ENCODE measurements around the gene LOXL4. TPM values are rescaled to one million over a fixed set of nuclear protein-coding genes. Genes with fewer than 3 reads are reported as not detected.
"Not testable (repeated sequence)": the region's sequence is repeated elsewhere in the genome, so short reads cannot be mapped to it uniquely, and the experiment has no call there.

The LOXL4 gene
- total RNA-seq, 1 donor from 2014 or later = not detected

- intact Hi-C loops (cut with micrococcal nuclease) = no loop called here
Observed at GRCh38 chr10:98246911-98247805, 20.8 kb downstream of the LOXL4 start.

- intact Hi-C loops (cut with micrococcal nuclease) = no loop called here
Observed at GRCh38 chr10:98244586-98244985, 23.4 kb downstream of the LOXL4 start.

- intact Hi-C loops (cut with micrococcal nuclease) = no loop called here
Observed at GRCh38 chr10:98244141-98244540, 23.9 kb downstream of the LOXL4 start.

GRCh38 chr10:98242823-98243222, 25.2 kb downstream of the LOXL4 start:
- intact Hi-C loops (cut with micrococcal nuclease) = no loop called here

- intact Hi-C loops (cut with micrococcal nuclease) = no loop called here
Observed at GRCh38 chr10:98240524-98240923, 27.5 kb downstream of the LOXL4 start.

GRCh38 chr10:98238391-98238790, 29.6 kb downstream of the LOXL4 start:
- intact Hi-C loops (cut with micrococcal nuclease) = no loop called here

GRCh38 chr10:98236862-98237261, 31.1 kb downstream of the LOXL4 start:
- intact Hi-C loops (cut with micrococcal nuclease) = no loop called here

GRCh38 chr10:98235846-98236245, 32.1 kb downstream of the LOXL4 start:
- intact Hi-C loops (cut with micrococcal nuclease) = no loop called here

GRCh38 chr10:98231417-98231816, 36.6 kb downstream of the LOXL4 start:
- intact Hi-C loops (cut with micrococcal nuclease) = no loop called here

- intact Hi-C loops (cut with micrococcal nuclease) = not testable (repeated sequence)
Observed at GRCh38 chr10:98228266-98228665, 39.7 kb downstream of the LOXL4 start.

GRCh38 chr10:98227713-98228112, 40.3 kb downstream of the LOXL4 start:
- intact Hi-C loops (cut with micrococcal nuclease) = not testable (repeated sequence)

GRCh38 chr10:98226508-98227144, 41.4 kb downstream of the LOXL4 start:
- intact Hi-C loops (cut with micrococcal nuclease) = no loop called here

GRCh38 chr10:98224996-98225395, 43.0 kb downstream of the LOXL4 start:
- intact Hi-C loops (cut with micrococcal nuclease) = no loop called here

GRCh38 chr10:98224509-98224908, 43.5 kb downstream of the LOXL4 start:
- intact Hi-C loops (cut with micrococcal nuclease) = no loop called here

- intact Hi-C loops (cut with micrococcal nuclease) = no loop called here
Observed at GRCh38 chr10:98223874-98224273, 44.1 kb downstream of the LOXL4 start.

GRCh38 chr10:98217801-98218200, 50.2 kb downstream of the LOXL4 start:
- intact Hi-C loops (cut with micrococcal nuclease) = no loop called here

- intact Hi-C loops (cut with micrococcal nuclease) = no loop called here
Observed at GRCh38 chr10:98215373-98215772, 52.6 kb downstream of the LOXL4 start.

- intact Hi-C loops (cut with micrococcal nuclease) = no loop called here
Observed at GRCh38 chr10:98213740-98214139, 54.3 kb downstream of the LOXL4 start.

- intact Hi-C loops (cut with micrococcal nuclease) = no loop called here
Observed at GRCh38 chr10:98212196-98212595, 55.8 kb downstream of the LOXL4 start.

- intact Hi-C loops (cut with micrococcal nuclease) = no loop called here
Observed at GRCh38 chr10:98209441-98209840, 58.6 kb downstream of the LOXL4 start.

- intact Hi-C loops (cut with micrococcal nuclease) = no loop called here
Observed at GRCh38 chr10:98208925-98209324, 59.1 kb downstream of the LOXL4 start.

GRCh38 chr10:98205351-98205750, 62.6 kb downstream of the LOXL4 start:
- intact Hi-C loops (cut with micrococcal nuclease) = no loop called here

- intact Hi-C loops (cut with micrococcal nuclease) = no loop called here
Observed at GRCh38 chr10:98202378-98202777, 65.6 kb downstream of the LOXL4 start.

All from T-helper 2 cell treated with Interferon-gamma antibody and Interleukin-4, amounts not matched to agents 100 ng/mL and 5 ng/mL, for 36 hours (primary cell).